GM23338 (cell line): ENCODE data around the gene MEIOB. TPM values are rescaled to one million over a fixed set of nuclear protein-coding genes. Genes with fewer than 3 reads are reported as not detected.

ENCODE experiments used
- ATAC-seq: fragments of 200-7000 bp; cut with Tn5 transposase; 3 replicates; pipeline ENCODE4 v1.9.1; 2020
- DNase-seq: peaks from one replicate; pipeline ENCODE4 v3.0.0-alpha.2; 2015; ENCODE audit warnings: low spot score
- H2AFZ ChIP-seq: fragments of 200-600 bp; sonication (generic); 2 replicates; pipeline ENCODE4 v1.8.0; 2016; ENCODE audit warnings: antibody characterized with exemption, mild to moderate bottlenecking, moderate library complexity
- H3F3A ChIP-seq: fragments of 200-600 bp; sonication (generic); replicated peaks from 2 replicates; pipeline ENCODE4 v1.8.0; 2017; ENCODE audit warnings: antibody characterized with exemption, mixed run types, low read depth
- H3K27ac ChIP-seq: fragments of 200-600 bp; sonication (generic); 2 replicates; pipeline ENCODE4 v1.6.1; 2016; ENCODE audit warnings: low read depth
- H3K27me3 ChIP-seq: fragments of 200-600 bp; sonication (generic); 2 replicates; pipeline ENCODE4 v1.8.0; 2016; ENCODE audit warnings: mild to moderate bottlenecking, mixed run types, moderate library complexity; ENCODE audit not compliant: insufficient read depth
- H3K36me3 ChIP-seq: fragments of 200-600 bp; sonication (generic); 2 replicates; pipeline ENCODE4 v1.8.0; 2016; ENCODE audit warnings: mild to moderate bottlenecking; ENCODE audit not compliant: insufficient read depth
- H3K4me1 ChIP-seq: fragments of 200-600 bp; sonication (generic); 2 replicates; pipeline ENCODE4 v1.8.0; 2016; ENCODE audit warnings: mild to moderate bottlenecking, moderate library complexity; ENCODE audit not compliant: insufficient read depth
- H3K4me2 ChIP-seq: fragments of 200-600 bp; sonication (generic); 2 replicates; pipeline ENCODE4 v1.7.1; 2017; ENCODE audit warnings: mixed run types
- H3K4me3 ChIP-seq: fragments of 200-600 bp; sonication (generic); 2 replicates; pipeline ENCODE4 v1.6.1; 2016; ENCODE audit warnings: mixed run types
- H3K79me2 ChIP-seq: fragments of 200-600 bp; sonication (generic); replicated peaks from 2 replicates; pipeline ENCODE4 v1.8.0; 2017; ENCODE audit warnings: mild to moderate bottlenecking; ENCODE audit not compliant: insufficient read depth
- H3K9me2 ChIP-seq: fragments of 200-600 bp; sonication (generic); 2 replicates; pipeline ENCODE4 v1.8.0; 2017; ENCODE audit not compliant: insufficient read depth
- H4K20me1 ChIP-seq: fragments of 200-600 bp; sonication (generic); replicated peaks from 2 replicates; pipeline ENCODE4 v1.8.0; 2017; ENCODE audit warnings: mild to moderate bottlenecking; ENCODE audit not compliant: insufficient read depth
- H3K27ac Mint-ChIP-seq: 2 replicates; pipeline ENCODE4 v1.8.0; 2020; ENCODE audit warnings: inconsistent platforms, mild to moderate bottlenecking, moderate library complexity, mixed read lengths
- H3K27me3 Mint-ChIP-seq: 3 replicates; pipeline ENCODE4 v1.8.0; 2022; ENCODE audit warnings: low read depth, mild to moderate bottlenecking, moderate library complexity, mixed read lengths, inconsistent platforms; ENCODE audit not compliant: insufficient read depth, poor library complexity
- H3K36me3 Mint-ChIP-seq: 3 replicates; pipeline ENCODE4 v1.8.0; 2021; ENCODE audit warnings: low read depth, mild to moderate bottlenecking, inconsistent platforms, moderate library complexity, mixed read lengths
- H3K4me1 Mint-ChIP-seq: 3 replicates; pipeline ENCODE4 v1.8.0; 2020; ENCODE audit warnings: mild to moderate bottlenecking, inconsistent platforms, mixed read lengths
- H3K4me3 Mint-ChIP-seq: 3 replicates; pipeline ENCODE4 v1.8.0; 2021; ENCODE audit warnings: moderate library complexity, mild to moderate bottlenecking, inconsistent platforms, mixed read lengths
- H3K9me3 Mint-ChIP-seq: 3 replicates; pipeline ENCODE4 v1.8.0; 2020; ENCODE audit warnings: moderate library complexity, mild to moderate bottlenecking, inconsistent platforms, mixed read lengths
- EZH2 ChIP-seq: fragments of 200-600 bp; sonication (generic); IDR thresholded peaks from one replicate; pipeline ENCODE4 v1.8.0; 2017; ENCODE audit warnings: antibody characterized with exemption, mild to moderate bottlenecking, low read depth; ENCODE audit not compliant: unreplicated experiment
- JUNB ChIP-seq: IDR thresholded peaks from one replicate; pipeline ENCODE4 v1.6.1; 2016; ENCODE audit warnings: antibody characterized with exemption; ENCODE audit not compliant: unreplicated experiment
- NANOG ChIP-seq: IDR thresholded peaks from 2 replicates; pipeline ENCODE4 v1.6.1; 2016; ENCODE audit warnings: antibody characterized with exemption, borderline replicate concordance
- POLR2AphosphoS5 ChIP-seq: IDR thresholded peaks from 2 replicates; pipeline ENCODE4 v1.6.1; 2016; ENCODE audit warnings: antibody characterized with exemption, low read depth
- ZNF331 ChIP-seq: fragments of 250-450 bp; sonication (Bioruptor Pico); IDR thresholded peaks from 2 replicates; pipeline ENCODE4 v1.5.0; 2020; ENCODE audit warnings: low read depth, mild to moderate bottlenecking, moderate library complexity
- ZNF462 ChIP-seq: fragments of 250-450 bp; sonication (Bioruptor Pico); IDR thresholded peaks from 2 replicates; pipeline ENCODE4 v1.5.0; 2020; ENCODE audit warnings: mild to moderate bottlenecking, moderate library complexity
- polyA plus RNA-seq: library from polyadenylated mRNA; unstranded; fragments of >200 nt; fragmentation: Nextera tagmentation; extraction: Ambion mirVana; gene quantifications from 2 replicates; pipeline ENCODE4 v1.2.1, GENCODE V29; 2016
- total RNA-seq: library from RNA; depleted of rRNA; stranded (reverse); fragments of >200 nt; shearing (Covaris generic); gene quantifications from 2 replicates; pipeline ENCODE4 v1.2.3, GENCODE V29; 2014
- TF ChIP-seq, protein P1 (sequence below): IDR thresholded peaks from 2 replicates; pipeline ENCODE4 v1.6.1; 2016; ENCODE audit warnings: antibody characterized with exemption

The MEIOB gene
- total and polyA plus RNA-seq, 2 experiments from 2014 or later, result 7.3 to 8.7 TPM

- no peak for TF ChIP-seq ZNF462 (CRISPR knock-in tag)
Observed at GRCh38 chr16:1822801-1823200, 49.2 kb downstream of the MEIOB start (continued).

DNA sequence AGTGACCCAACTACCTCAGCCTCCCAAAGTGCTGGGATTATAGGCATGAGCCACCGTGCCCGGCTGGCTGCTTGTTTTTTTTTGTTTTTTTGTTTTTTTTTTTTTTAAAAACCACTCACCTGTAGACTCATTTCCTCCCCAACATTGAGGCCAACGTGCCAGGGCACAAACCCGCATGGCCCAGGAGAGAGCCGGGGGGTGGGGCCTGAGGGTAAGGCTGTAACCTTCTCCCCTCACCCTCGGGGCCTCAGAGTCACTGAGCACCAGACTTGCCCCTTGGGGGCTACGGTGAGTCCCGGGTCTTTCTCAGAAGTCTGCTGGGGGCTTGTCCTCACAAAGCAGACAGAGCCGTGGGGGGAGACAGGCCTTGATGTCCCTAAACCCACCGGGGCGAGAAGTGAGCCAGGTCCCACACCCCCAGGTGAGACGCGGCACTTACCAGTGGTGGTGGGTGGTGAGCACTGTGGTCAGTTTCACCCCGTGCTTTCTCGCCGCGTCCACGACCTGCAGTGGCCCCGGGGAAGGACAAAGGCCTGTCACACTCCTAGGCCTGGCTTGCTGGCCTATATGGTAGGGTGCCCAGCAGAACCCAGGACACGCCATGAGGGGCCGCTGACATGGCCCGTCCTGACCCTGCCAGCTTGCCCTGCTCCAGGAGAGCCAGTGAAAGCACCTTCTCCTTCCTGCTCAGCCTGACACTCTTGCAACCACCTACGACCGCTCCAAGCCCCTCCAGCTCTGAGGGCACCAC is 49.9 kb downstream of the MEIOB start:
- Histone ChIP-seq H3K4me3 (no peak overlapping the region), H3K4me1 (no peaks in the 10 kb centered on the region; the same call in 1 of the 2 replicates), H3K4me2 (no peak overlapping the region), H4K20me1 (no peaks in the 10 kb centered on the region; the same call in 1 of the 2 replicates), H3K9me2 (no peaks in the 10 kb centered on the region), H3K36me3 (no peaks in the 10 kb centered on the region), H2AFZ (no peak overlapping the region), H3F3A (0 out of 2 replicates have a peak, but pooled peaks cover 6% of the 10 kb centered on the region), H3K27ac (no peak overlapping the region), H3K79me2 (peaks cover 6% of the 10 kb centered on the region; the same call in 1 of the 2 replicates), H3K27me3 (no peaks in the 10 kb centered on the region)
- no peak overlapping the region for H3K4me3 Mint-ChIP-seq
- no peaks in the 10 kb centered on the region for H3K9me3 Mint-ChIP-seq
- DNase-seq (no peak), ATAC-seq (no peak)
- no peak for TF ChIP-seq ZNF331 (CRISPR knock-in tag)
- TF ChIP-seq EZH2, result no peak
- TF ChIP-seq JUNB, result no peak
- TF ChIP-seq NANOG, result no peak
- TF ChIP-seq, protein P1, sequence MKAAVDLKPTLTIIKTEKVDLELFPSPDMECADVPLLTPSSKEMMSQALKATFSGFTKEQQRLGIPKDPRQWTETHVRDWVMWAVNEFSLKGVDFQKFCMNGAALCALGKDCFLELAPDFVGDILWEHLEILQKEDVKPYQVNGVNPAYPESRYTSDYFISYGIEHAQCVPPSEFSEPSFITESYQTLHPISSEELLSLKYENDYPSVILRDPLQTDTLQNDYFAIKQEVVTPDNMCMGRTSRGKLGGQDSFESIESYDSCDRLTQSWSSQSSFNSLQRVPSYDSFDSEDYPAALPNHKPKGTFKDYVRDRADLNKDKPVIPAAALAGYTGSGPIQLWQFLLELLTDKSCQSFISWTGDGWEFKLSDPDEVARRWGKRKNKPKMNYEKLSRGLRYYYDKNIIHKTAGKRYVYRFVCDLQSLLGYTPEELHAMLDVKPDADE, result no peak
- no peak for TF ChIP-seq POLR2AphosphoS5
- TF ChIP-seq ZNF462 (CRISPR knock-in tag), result no peak
- H3K36me3 Mint-ChIP-seq, result no peaks in the 10 kb centered on the region
- H3K27ac Mint-ChIP-seq, result no peak overlapping the region
- H3K4me1 Mint-ChIP-seq, result no peaks in the 10 kb centered on the region; the same call in 2 of the 3 replicates
- H3K27me3 Mint-ChIP-seq, result peaks cover 8% of the 10 kb centered on the region
